ENCODE data around the gene SDK1. TPM values are rescaled to one million over a fixed set of nuclear protein-coding genes. Genes with fewer than 3 reads are reported as not detected.
"Not testable (repeated sequence)": the region's sequence is repeated elsewhere in the genome, so short reads cannot be mapped to it uniquely, and the experiment has no call there.

The SDK1 gene
- total and polyA plus RNA-seq, 2 experiments from 2014 or later: not detected

GRCh38 chr7:4235596-4235995, 934.5 kb downstream of the SDK1 start:
- Histone ChIP-seq H3K9me2 (ENCODE audit: insufficient read depth) (no peaks in the 10 kb centered on the region), H3K9me3 (ENCODE audit: low read depth) (no peaks in the 10 kb centered on the region), H3F3A (ENCODE audit: insufficient read depth) (no peaks in the 10 kb centered on the region), H3K4me3 (no peak overlapping the region), H3K27me3 (replicated peaks; ENCODE audit: insufficient read depth) (no peaks in the 10 kb centered on the region), H3K4me1 (ENCODE audit: insufficient read depth) (no peaks in the 10 kb centered on the region), H3K9ac (no peak overlapping the region), H2AFZ (no peak overlapping the region), H3K4me2 (ENCODE audit: unreplicated experiment) (no peak overlapping the region), H3K36me3 (ENCODE audit: low read depth) (no peaks in the 10 kb centered on the region), H4K20me1 (ENCODE audit: insufficient read depth) (no peaks in the 10 kb centered on the region), H3K27ac (no peak overlapping the region), H3K79me2 (ENCODE audit: insufficient read depth) (no peaks in the 10 kb centered on the region)
- in situ Hi-C loops (cut with MboI): no loop called here
- no peak for TF ChIP-seq EZH2phosphoT487 (IDR thresholded peaks at IDR 0.05; ENCODE audit: insufficient read depth, low read depth)
- TF ChIP-seq EZH2 (IDR thresholded peaks at IDR 0.05; ENCODE audit: insufficient read depth, poor library complexity, severe bottlenecking): no peak
- WGBS, 2 experiments (ENCODE audit: low coverage in 1 of 2, low lambda C conversion rate in 2 of 2, missing lambda C conversion rate in 2 of 2): 64 to 69% methylated on average over 14 of the region's 14 CpGs
- no peak for DNase-seq

- DNase-seq: no peak
- no peak overlapping the region for H3K4me2 ChIP-seq (ENCODE audit: unreplicated experiment)
- no peak overlapping the region for H3K4me3 ChIP-seq
- no peaks in the 10 kb centered on the region for H3K9me2 ChIP-seq (ENCODE audit: insufficient read depth)
- 58 to 64% methylated on average over 12 of the region's 12 CpGs for WGBS, 2 experiments (ENCODE audit: low coverage in 1 of 2, low lambda C conversion rate in 2 of 2, missing lambda C conversion rate in 2 of 2)
- H3K36me3 ChIP-seq (ENCODE audit: low read depth): no peaks in the 10 kb centered on the region
- H4K20me1 ChIP-seq (ENCODE audit: insufficient read depth): no peaks in the 10 kb centered on the region
- TF ChIP-seq EZH2phosphoT487 (IDR thresholded peaks at IDR 0.05; ENCODE audit: insufficient read depth, low read depth) (no peak), EZH2 (IDR thresholded peaks at IDR 0.05; ENCODE audit: insufficient read depth, poor library complexity, severe bottlenecking) (no peak)
- no peaks in the 10 kb centered on the region for H3K79me2 ChIP-seq (ENCODE audit: insufficient read depth)
- no peak overlapping the region for H3K9ac ChIP-seq
- no peaks in the 10 kb centered on the region for H3K27me3 ChIP-seq (replicated peaks; ENCODE audit: insufficient read depth)
- H3K9me3 ChIP-seq (ENCODE audit: low read depth): no peaks in the 10 kb centered on the region
- H2AFZ ChIP-seq: no peak overlapping the region
- in situ Hi-C loops (cut with MboI): no loop called here
- no peaks in the 10 kb centered on the region for H3K4me1 ChIP-seq (ENCODE audit: insufficient read depth)
- H3F3A ChIP-seq (ENCODE audit: insufficient read depth): no peaks in the 10 kb centered on the region
- H3K27ac ChIP-seq: no peak overlapping the region
Measured at GRCh38 chr7:4236389-4236788, 935.3 kb downstream of the SDK1 start.

GRCh38 chr7:4236873-4237272, 935.8 kb downstream of the SDK1 start:
- H3K4me3 ChIP-seq; H3K9me3 ChIP-seq (ENCODE audit: low read depth); H3K27me3 ChIP-seq (replicated peaks; ENCODE audit: insufficient read depth); H3K36me3 ChIP-seq (ENCODE audit: low read depth); H4K20me1 ChIP-seq (ENCODE audit: insufficient read depth); H3K4me2 ChIP-seq (ENCODE audit: unreplicated experiment); H3K27ac ChIP-seq; H3K79me2 ChIP-seq (ENCODE audit: insufficient read depth); H3K4me1 ChIP-seq (ENCODE audit: insufficient read depth); H3F3A ChIP-seq (ENCODE audit: insufficient read depth); H2AFZ ChIP-seq; H3K9ac ChIP-seq; H3K9me2 ChIP-seq (ENCODE audit: insufficient read depth); in situ Hi-C loops (cut with MboI); DNase-seq: not testable (repeated sequence)
- 19 to 20% methylated on average over 5 of the region's 5 CpGs for WGBS, 2 experiments (ENCODE audit: low coverage in 1 of 2, low lambda C conversion rate in 2 of 2, missing lambda C conversion rate in 2 of 2)

GRCh38 chr7:4237296-4238235, 936.5 kb downstream of the SDK1 start:
- 55 to 59% methylated on average over 25 of the region's 25 CpGs for WGBS, 2 experiments (ENCODE audit: low coverage in 1 of 2, low lambda C conversion rate in 2 of 2, missing lambda C conversion rate in 2 of 2)
- Histone ChIP-seq H3K27me3 (replicated peaks; ENCODE audit: insufficient read depth) (no peaks in the 10 kb centered on the region), H3K9me2 (ENCODE audit: insufficient read depth) (no peaks in the 10 kb centered on the region), H2AFZ (no peak overlapping the region), H3K36me3 (ENCODE audit: low read depth) (no peaks in the 10 kb centered on the region), H3K4me3 (no peak overlapping the region), H3K79me2 (ENCODE audit: insufficient read depth) (no peaks in the 10 kb centered on the region), H3K4me1 (ENCODE audit: insufficient read depth) (no peaks in the 10 kb centered on the region), H3K9ac (no peak overlapping the region), H3K4me2 (ENCODE audit: unreplicated experiment) (no peak overlapping the region), H3K9me3 (ENCODE audit: low read depth) (no peaks in the 10 kb centered on the region), H4K20me1 (ENCODE audit: insufficient read depth) (no peaks in the 10 kb centered on the region), H3K27ac (no peak overlapping the region), H3F3A (ENCODE audit: insufficient read depth) (no peaks in the 10 kb centered on the region)
- TF ChIP-seq EZH2phosphoT487 (IDR thresholded peaks at IDR 0.05; ENCODE audit: insufficient read depth, low read depth): no peak
- no peak for TF ChIP-seq EZH2 (IDR thresholded peaks at IDR 0.05; ENCODE audit: insufficient read depth, poor library complexity, severe bottlenecking)
- in situ Hi-C loops (cut with MboI): no loop called here
- no peak for DNase-seq

Data from GM23248 (cell line).